HepG2 (cell line): Measurements from ENCODE around the gene CACTIN.

Source experiments
- ELF4 ChIP-seq: sonication (generic); formaldehyde crosslinking; IDR thresholded peaks from 2 replicates; pipeline ENCODE4 v1.5.0; 2020; ENCODE audit warnings: missing genetic modification reagents, mild to moderate bottlenecking, moderate library complexity, borderline replicate concordance
- EP300 ChIP-seq, 3 experiments: sonication (generic) in 1 of 3; formaldehyde crosslinking in 1 of 3; IDR thresholded peaks; 2 replicates each; pipeline versions ENCODE4 v1.5.1 to v1.6.1; 2011 to 2020; ENCODE audit warnings: low read depth in 2 of 3, low read length in 2 of 3, borderline replicate concordance in 1 of 3, improper control_type of control experiment in 1 of 3, mild to moderate bottlenecking in 1 of 3, missing genetic modification reagents in 1 of 3, moderate library complexity in 1 of 3
- TBP ChIP-seq: sonication (generic); formaldehyde crosslinking; IDR thresholded peaks from 2 replicates; pipeline ENCODE4 v1.5.0; 2020; ENCODE audit warnings: missing genetic modification reagents
- ZNF597 ChIP-seq: sonication (generic); formaldehyde crosslinking; IDR thresholded peaks from 2 replicates; pipeline ENCODE4 v1.5.0; 2020; ENCODE audit warnings: missing genetic modification reagents

- TF ChIP-seq TBP (CRISPR knock-in tag) (no peak), EP300 (IDR thresholded peaks at IDR 0.05; ENCODE audit: low read depth in 2 of 2, low read length in 2 of 2) (no peak), EP300 (CRISPR knock-in tag; IDR thresholded peaks at IDR 0.05; ENCODE audit: borderline replicate concordance) (no peak), ELF4 (CRISPR knock-in tag) (no peak), ZNF597 (CRISPR knock-in tag) (no peak)
These were observed 7.0 kb upstream of the CACTIN start for GRCh38 chr19:3633559-3633988.
